Neural progenitor cell (in vitro differentiated cells): ENCODE results near the gene TLR9.

Experiments used
- EZH2 ChIP-seq: fragments of 200-600 bp; sonication (generic); IDR thresholded peaks from 2 replicates; pipeline ENCODE4 v1.6.1; 2017; ENCODE audit warnings: antibody characterized with exemption, mild to moderate bottlenecking, moderate library complexity
- TF ChIP-seq, protein P1 (sequence below): fragments of 200-600 bp; sonication (generic); IDR thresholded peaks from 2 replicates; pipeline ENCODE4 v1.5.1; 2017; ENCODE audit warnings: antibody characterized with exemption, mild to moderate bottlenecking

DNA sequence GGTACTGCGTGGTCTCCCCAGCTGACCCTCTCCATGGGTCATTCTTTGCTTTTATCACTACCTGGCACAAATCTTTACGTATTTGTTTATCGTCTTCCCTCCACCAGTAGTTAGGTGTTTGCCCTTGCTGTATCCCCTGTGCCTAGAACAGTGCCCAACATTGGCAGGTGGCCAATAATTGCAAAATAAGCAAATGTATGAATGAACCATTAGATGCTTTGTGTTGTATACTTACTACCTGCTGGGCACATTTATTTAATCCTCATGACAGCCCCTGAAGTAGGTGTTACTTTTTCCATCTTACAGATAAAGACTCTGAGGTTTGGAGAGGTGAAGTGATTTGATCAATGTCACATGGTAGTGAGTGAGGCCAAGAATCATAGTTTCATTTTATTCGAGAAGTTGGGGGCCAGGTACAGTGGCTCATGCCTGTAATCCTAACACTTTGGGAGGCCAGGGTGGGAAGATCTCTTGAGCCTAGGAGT is 15.5 kb upstream of the TLR9 start:
- TF ChIP-seq, protein P1, sequence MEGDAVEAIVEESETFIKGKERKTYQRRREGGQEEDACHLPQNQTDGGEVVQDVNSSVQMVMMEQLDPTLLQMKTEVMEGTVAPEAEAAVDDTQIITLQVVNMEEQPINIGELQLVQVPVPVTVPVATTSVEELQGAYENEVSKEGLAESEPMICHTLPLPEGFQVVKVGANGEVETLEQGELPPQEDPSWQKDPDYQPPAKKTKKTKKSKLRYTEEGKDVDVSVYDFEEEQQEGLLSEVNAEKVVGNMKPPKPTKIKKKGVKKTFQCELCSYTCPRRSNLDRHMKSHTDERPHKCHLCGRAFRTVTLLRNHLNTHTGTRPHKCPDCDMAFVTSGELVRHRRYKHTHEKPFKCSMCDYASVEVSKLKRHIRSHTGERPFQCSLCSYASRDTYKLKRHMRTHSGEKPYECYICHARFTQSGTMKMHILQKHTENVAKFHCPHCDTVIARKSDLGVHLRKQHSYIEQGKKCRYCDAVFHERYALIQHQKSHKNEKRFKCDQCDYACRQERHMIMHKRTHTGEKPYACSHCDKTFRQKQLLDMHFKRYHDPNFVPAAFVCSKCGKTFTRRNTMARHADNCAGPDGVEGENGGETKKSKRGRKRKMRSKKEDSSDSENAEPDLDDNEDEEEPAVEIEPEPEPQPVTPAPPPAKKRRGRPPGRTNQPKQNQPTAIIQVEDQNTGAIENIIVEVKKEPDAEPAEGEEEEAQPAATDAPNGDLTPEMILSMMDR = no peak
- no peak for TF ChIP-seq EZH2
